Dedifferentiated amniotic fluid mesenchymal stem cell (primary cell): ENCODE measurements around the gene MPHOSPH9.
"Not testable (repeated sequence)": the region's sequence is repeated elsewhere in the genome, so short reads cannot be mapped to it uniquely, and the experiment has no call there.

Experiments used
- DNase-seq: peaks from one replicate; pipeline ENCODE4 v3.0.0-alpha.2; 2016; ENCODE audit errors: extremely low spot score

Gene MPHOSPH9

DNA sequence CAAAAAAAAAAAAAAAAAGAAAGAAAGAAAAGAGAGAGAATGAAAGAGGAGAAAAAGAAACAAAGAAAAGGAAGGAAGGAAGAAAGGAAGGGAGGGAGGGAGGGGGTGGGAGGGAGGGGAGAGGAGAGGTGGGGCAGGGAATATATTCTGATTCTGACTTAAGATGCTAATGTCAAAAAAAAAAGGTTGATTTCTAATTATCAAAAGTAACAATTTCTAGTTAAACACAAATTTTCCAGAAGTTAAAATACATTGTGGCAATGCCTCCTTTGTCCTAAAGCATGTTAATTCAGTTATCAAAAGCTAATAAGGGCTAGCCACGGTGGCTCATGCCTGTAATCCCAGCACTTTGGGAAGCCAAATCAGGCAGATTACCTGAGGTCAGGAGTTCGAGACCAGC lies 7.5 kb downstream of the MPHOSPH9 start:
- no peak for DNase-seq

DNA sequence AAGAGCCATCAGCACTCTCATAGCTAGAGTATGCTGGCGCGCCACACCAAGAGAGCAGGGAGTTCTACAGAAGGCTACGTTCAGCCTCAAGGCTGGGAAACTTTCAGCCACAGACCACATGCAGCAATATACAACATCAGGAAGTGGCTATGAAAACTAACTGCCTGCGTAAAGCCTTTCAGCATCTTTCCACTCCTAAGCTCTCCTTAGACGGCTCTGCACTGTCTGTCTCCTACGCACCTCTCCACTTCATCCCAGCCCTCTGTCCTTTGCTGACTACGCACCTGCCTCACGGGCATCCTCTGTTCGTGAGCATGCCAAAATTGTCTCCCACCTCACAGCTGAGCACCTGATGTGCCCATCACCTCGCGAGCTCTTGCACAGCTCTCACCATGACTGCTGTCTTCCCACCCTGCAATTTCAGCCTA lies 9.7 kb downstream of the MPHOSPH9 start:
- DNase-seq, result no peak

DNA sequence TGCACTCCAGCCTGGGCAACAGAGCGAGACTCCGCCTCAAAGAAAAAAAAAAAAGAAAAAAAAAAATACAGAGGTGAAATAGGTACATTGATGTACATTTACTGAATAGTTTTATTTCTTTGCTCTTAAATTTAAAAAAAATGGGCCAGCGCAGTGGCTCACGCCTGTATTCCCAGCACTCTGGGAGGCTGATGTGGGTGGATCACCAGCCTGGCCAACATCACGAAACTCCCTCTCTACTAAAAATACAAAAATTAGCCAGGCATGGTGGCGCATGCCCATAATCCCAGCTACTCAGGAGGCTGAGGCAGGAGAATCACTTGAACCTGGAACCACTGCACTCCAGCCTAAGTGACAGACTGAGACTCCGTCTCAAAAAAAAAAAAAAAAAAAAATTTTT lies 25.1 kb downstream of the MPHOSPH9 start:
- not testable (repeated sequence) for DNase-seq

DNA sequence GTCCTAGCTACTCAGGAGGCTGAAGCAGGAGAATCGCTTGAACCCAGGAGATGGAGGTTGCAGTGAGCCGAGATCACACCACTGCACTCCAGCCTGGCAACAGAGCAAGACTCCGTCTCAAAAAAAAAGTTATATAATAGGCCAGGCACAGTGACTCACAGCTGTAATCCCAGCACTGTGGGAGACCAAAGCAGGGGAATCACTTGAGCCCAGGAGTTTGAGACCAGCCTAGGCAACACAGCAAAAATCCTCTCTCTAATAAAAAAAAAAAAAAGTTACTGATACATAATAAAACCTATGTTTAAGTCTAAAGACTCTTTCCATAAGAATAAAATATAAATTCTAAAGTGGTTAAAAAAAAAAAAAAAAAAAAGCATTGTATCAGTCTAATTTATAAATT lies 26.1 kb downstream of the MPHOSPH9 start:
- DNase-seq, result not testable (repeated sequence)

DNA sequence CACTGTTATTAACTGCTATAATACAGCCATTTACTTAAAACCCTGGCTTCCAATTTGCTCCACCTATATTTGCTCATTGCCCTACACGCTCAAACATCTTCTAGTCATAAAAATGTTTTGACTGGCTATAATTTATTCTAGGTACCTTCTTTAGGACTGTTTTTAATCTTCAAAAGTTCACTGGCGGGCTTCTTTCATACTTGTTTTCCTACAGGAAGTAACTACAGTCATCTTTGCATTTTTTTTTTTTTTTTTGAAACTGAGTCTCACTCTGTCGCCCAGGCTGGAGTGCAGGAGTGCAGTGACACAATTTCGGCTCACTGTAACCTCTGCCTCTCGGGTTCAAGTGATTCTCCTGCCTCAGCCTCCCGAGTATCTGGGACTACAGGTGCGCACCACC lies 32.5 kb downstream of the MPHOSPH9 start:
- DNase-seq, result no peak

DNA sequence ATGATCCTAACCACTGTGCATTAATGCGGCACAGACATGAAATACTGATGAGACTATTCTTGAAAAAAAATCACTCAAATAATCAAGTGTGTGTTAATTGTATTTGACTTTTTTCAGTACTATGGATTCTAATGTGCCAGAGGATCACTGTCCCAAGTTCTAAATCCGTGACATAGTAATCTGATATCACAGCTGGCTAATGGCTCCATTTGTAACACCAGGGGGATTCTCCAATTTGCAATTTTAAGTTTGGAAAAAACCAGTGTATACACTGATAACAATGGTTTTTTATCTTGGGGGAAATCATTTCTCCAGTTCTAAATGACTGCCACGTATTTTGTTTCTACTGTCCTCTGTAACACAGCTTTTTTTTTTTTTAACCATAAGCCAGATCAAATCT lies 33.0 kb downstream of the MPHOSPH9 start:
- DNase-seq, result no peak

DNA sequence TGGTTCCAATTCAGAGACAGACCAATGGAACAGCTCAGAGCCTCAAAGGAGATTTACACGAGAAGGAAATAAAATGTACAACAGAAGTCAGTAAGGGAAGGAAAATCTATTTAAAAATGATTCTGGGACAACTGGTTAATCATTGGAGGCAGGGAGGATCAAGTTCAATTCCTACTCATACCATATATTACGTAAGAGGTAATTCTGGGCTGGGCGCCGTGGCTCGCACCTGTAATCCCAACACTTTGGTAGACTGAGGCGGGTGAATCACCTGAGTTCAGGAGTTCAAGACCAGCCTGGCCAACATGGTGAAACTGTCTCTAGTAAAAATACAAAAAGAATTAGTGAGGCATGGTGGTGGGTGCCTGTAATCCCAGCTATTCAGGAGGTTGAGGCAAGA lies 45.3 kb downstream of the MPHOSPH9 start:
- DNase-seq, result no peak

DNA sequence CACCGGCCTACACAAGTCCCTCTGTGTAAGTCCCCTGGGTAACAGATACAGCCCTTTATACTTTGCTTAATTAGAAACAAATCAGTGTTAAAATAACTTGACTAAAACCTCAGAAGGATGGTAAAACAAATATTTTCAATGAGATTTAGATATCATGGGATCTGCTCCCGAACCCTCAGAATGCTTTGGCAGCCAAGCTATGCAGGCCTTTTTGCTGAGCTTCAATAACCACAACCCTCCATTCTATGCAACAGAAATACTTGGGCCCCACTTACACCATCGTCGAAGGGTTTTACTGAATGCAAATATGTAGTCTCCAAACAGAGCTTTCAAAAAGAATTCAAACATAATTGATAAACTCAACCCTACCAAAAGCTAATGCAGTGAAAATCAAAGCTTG lies 52.8 kb downstream of the MPHOSPH9 start:
- DNase-seq, result no peak

DNA sequence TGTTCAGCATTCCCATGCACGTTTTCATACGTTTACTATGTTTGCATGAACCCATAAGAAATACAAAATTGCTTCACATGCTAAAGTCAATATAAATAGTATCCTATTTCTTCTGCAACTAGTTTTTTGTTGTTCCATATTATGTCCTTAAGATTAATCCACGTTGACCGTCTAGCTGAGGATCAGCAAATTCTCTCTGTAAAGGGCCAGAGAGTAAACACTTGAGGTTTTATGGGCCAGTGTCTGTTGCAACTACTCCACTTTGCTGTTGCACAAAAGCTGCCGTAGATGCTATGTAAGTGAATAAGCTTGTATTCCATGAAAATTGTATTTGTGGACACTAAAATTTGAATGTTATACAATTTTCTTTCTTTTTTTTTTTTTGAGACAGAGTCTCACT lies 61.0 kb downstream of the MPHOSPH9 start:
- DNase-seq, result no peak

DNA sequence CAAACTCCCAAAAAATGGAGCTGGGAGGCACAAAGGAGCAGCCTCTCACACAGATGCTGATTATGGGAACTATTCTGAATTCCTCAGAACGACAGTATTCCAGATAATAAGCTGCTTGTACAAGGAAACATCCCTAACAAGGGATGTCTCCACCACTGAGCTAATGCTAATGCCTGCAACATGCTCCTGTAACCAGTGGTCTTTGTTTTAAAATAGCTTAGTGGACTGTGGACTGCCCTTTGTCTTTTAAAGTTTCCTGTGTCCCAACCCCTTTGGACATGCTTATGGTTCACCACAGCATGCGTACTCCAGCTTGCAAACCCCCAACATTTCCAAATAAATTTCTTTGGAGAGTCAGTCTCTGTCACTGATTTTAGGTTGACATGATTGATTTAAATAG lies 65.6 kb downstream of the MPHOSPH9 start:
- DNase-seq, result no peak

DNA sequence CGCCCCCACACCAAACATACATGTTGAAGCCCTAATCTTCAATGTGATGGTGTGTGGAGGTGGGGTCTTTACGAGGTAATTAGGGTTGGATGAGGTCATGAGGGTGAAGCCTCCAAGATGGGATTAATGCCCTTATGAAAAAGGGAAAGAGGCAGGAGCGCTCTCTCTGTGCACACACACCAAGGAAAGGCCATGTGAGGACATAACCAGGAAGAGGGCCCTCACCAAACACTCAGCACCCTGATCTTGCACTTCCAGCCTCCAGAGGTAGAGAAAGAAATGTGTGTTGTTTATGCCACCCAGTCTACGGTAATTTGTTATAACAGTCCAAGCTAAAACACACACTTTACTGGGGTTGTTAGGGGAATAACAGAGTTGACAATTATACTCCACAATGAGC lies 67.4 kb downstream of the MPHOSPH9 start:
- DNase-seq, result no peak

DNA sequence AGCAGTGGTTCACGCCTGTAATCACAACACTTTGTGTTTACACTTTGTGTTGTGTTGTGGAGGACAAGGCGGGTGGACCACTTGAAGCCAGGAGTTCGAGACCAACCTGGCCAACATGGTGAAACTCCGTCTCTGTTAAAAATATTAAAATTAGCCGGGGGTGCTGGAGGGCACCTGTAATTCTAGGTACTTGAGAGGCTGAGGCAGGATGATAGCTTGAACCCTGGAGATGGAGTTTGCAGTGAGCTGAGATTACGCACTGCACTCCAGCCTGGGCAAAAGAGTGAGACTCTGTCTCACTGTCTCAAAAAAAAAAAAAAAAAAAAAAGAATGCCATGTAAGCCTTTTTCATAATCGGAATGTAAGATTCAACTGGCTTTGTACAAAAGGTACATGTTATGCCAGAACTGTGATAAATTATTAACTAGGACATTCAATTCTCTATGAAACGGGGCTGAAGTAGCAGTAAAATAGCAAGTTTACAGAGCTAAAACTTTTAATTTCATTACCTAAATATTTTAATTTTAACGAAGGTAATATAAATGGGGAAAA lies 68.2 kb downstream of the MPHOSPH9 start:
- DNase-seq, result no peak

DNA sequence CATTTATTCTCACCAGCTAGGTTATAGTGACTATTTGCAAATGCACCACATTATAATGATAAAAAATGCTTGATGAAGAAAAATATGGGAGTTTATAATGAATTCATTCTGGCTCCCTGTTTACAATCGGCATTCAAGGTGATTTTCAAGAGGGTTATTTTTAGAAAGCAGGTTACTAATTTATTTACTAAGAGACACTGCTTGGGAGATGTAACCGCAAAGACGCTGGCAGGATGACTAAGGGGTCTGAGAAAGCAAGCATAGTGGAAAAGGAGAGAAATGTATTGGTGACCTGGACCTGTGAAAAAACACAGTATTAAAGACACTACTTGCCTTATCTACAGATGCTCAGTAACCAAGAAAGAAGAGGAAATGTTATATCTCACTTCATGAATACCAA lies 68.7 kb downstream of the MPHOSPH9 start:
- no peak for DNase-seq

DNA sequence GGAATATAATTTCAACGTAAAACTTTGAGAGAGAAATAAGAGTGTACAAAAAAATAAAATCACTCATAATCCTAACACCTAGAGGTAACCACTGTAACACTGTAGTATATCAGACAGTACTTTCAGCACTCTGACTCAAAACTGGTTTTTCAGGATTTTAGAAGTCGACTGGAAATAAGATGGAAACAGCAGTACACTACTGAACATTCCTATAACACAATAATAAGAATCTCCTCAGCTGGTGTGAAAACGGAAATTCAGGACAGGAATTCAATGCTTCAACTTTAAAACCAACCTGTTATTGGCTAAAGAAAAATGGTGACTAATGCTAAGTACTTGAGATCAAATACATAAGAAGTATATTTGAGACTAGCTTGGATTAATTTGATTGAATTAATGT lies 69.7 kb downstream of the MPHOSPH9 start:
- DNase-seq, result no peak

DNA sequence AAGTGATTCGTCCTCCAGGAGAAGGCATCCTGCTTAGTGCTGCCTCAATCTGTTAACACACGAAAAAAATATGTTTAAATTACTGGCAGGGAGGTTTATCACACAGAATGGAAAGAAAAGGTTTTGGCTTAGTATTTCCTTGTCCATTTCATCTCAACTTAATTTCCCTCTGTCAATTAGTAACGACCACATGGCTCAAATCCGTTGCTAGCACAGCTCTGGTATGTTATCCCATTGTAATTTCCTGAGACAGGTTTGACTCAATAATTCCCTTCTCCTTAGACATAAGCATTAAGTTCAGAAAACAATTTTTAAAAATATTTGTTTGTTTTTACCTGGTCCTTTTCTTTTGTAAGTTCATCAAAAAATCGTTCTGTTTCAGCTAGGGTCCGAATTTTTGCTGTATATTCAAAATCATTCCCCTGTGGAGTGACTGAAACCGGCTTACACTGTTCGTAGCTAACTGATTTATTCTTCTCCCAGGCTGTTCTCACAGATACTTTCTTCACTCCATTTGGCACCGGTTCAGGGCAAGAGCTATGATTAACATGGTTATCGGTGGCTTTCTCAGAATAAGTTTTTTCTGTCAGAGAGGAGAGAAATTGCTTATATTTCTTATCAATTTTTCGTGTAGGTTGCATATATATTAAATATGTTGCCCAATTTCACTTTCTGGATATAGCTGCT lies 72.0 kb downstream of the MPHOSPH9 start:
- no peak for DNase-seq

DNA sequence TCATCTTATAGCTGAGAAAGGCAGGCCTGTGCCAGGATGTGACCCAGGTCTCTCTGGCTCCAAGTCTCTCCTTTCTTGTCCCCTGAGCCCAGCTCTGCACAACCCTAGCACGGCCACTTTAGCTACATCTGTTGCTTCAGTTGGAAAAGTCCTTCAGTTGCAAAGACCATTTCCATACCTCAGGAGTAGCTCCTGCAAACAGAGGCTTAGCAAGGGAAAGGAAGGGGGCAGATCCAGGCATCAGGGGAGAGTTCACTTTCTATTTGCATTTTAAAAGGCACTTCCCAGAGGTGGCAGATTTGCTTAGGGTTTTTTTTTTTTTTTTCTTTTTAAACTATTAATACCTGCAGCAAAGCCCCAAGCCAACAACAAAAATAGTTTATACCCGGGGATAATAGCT lies 79.0 kb downstream of the MPHOSPH9 start:
- no peak for DNase-seq

DNA sequence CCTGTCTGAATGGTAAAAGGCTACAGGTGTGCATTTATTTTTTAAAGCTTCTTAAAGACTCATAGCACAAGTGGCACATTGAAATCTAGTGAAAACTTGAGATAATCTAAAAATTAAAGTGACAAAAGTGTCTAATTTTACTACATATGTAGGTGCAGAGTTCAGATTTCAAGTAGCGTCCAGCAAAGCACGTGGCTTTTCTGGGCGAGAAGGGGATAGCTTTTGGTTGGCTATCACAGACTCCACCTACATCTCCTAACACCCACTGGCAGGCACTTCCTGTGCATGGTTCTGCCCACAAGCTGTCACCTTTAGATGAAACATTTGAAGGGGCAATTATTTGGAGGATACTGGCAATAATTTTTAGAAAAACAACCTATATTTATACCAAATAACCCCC lies 80.1 kb downstream of the MPHOSPH9 start:
- DNase-seq, result no peak

DNA sequence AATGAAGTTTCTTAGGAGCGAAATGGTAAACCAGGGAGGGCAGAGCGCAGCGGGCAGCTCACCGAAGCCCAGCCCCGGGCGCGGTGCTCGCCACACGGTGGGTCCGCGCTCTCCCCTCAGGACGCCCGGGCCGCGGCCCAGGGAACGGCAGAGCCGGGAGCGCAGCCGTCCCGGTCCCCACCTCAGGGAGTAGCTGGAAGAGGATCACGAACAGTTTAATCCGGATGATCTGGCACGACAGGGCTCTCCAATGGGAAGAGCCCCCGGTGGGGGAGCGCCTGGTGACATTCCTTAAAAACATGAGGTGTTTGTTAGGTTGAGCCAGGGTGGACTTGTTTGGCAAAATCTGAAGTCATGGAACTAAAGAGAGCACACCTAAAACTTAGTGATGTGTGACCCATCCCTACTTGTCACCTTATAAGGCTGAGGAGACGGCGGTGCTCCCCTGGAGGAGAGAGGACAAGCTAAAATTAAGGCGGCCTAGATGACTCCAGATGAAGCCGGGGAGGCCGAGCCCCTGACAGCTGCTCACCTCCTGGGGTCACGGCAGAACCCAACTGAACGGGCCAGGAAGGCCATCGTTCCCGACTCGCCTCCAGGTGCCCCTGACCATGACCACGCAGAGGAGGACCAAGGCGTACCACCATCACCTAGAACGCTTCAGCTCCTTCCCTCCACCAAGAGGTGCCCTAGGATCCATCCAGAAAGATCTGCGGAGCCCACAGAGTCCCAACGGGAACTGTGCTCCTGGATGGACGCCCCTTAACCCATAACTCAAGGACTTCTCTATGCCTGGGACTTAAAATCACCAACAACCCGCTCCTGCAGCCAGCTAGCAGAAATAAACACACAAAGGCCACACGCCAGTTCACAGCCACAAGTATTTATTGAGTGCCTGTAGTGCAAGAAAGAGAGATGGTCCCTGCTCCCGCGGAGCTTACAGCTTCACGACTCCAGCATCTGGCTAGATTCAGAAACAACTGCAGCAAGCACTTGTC lies 81.2 kb downstream of the MPHOSPH9 start:
- no peak for DNase-seq

DNA sequence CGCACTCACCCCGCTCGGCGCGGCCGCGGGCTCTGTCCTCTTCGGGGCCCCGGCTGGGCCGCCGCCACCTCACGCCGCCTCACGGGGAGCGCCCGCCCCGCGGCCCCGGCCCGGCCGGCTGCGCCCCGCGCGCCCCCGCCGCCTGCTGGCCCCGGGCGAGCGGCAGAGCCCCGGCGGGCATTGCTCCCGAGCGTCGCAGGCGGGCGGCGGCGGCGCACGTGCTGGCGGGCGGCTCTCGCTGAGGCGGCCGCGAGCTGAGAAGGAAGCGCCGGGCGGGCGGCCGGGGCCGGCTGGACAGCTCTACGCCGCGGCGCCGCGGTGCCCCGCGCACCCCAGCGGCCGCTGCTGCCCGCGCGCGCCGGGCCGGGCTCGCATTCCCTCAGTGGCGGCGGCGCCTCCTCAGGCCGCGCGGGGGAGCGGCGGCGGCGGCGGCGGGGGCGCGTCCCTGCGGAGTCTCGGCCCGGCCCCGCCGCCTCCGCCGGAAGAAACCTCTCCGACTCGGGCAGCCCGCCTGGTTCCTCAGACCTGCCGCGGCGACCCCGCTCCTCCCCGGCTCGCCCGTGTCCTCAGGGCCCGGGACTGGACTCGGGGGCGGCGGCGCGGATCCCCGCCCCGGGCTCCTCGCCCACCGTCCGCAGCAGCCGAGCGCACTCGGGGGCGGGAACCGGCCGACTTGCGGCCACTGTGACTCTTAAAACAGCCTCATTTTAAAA lies 82.0 kb downstream of the MPHOSPH9 start, which contains the start of gene PITPNM2:
PITPNM2 (minus strand) TSS at position 347 of the 713 bp plus-strand sequence. CDS start 116,500 bp downstream, outside the sequence.
- peak; percentile 37 for DNase-seq

DNA sequence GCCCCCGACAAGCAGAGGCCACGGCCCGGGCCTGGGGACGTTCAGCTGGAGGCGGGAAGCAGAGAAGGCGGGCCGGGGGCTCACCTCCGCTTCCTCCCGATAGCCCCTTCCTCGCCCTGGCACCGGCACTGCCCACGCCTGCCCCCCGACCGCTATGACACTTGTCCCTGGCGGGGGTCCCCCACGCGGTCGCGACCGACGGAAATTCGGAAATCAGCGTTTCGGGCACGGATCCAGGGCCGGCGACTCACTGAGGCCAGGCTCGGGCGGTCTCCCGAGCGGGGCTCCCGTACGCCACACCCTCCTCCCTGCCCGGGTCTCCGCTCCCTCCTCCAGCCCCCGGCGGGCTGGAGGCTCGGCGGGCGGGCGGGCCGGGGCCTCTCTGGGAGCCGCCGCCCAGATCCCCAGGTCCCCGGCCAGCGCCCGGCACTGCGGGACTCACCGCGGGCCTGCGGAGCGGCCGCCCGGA lies 82.6 kb downstream of the MPHOSPH9 start:
- no peak for DNase-seq

DNA sequence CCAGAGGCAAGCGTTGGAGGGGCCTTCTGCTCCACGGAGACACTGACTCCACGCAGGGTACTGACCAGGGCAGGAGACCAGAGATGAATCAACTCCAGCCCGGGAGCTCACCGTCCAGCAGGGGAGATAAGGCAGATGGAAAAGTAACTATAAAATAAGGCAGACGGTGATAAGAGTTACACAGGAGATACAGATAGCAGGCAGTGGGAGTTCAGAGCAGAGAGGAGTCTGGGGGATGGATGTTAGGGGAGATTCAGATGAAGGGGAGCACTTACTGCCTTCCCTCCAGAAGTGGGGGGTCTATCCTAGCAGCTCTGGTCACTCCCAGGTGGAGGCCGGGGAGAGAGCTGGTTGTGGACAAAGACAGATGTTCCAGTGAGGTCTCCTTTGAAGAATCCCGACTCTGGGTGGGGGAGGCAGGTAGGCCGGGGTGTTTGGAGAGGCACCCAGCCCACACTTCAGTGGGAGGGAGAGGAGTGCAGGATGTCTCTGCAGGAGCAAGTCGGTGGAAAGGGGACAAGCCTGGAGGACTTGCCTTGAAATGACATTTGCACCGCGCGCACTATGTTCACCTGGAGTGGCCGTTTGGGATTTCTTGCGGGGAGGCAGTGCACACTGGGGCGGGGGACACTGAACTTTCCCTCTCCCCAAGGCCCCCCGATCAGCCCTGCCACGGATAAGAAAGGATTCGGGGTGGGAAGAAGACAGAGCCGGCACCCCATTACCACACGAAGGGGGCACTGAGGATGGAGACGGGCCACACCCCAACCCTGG lies 83.3 kb downstream of the MPHOSPH9 start:
- no peak for DNase-seq
